Activated naive CD8-positive, alpha-beta T cell treated with anti-CD3 and anti-CD28 coated beads, Interleukin-2, amount 50 U/mL, for 16 hours (primary cell): Measurements from ENCODE around the gene MRPS27.

Experiments
- DNase-seq: peaks from one replicate; pipeline ENCODE4 v3.0.0-alpha.2; 2020; ENCODE audit warnings: low read depth, low spot score

MRPS27 gene

DNA sequence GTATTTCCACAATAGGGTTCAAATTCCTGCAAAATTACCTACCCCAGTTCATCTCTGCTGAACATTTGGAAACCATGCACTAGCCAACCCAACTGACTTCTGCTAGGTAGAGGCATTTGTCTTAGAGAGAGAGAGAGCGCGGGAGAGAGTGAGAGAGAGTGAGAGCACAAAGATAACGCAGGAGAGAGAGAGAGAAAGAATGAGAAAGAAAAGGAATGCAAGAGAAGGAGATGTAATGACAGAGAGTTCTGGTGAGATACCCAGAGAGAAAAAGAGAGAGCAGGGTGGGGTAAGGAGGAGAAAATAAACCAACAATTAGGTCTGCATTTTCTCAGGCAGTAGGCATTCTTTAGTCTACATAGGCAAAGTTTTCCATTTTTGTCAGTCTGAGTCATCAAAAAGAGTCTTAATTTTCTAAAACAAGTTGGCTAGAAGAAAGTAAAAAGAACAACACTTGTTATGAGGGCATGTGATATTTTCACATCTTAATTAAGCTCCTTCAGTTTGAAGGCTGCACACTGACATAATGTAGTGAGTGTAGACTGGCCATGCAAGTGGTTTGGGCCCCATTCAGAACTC, 114.5 kb downstream of the MRPS27 start:
- DNase-seq: no peak

DNA sequence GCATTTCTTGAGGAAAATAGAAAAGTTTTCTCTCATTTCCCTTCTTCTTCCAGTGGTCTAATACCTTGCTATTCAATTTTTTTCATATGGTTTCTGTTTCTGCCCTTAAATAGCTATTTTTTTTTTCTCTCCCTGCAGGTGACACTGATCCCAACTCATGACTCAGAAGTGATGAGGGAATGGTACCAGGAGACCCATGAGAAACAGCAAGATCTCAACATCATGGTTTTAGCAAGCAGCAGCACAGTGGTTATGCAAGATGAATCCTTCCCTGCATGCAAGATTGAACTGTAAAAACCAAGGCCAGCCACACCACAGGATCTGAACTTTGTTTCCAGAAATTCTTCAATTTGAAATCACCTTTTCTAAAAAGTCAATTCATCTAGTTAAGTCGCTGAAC, 115.1 kb downstream of the MRPS27 start:
- DNase-seq: no peak

GRCh38 chr5:72203251-72203845, 116.7 kb downstream of the MRPS27 start:
- DNase-seq: no peak

GRCh38 chr5:72202331-72202825, 117.7 kb downstream of the MRPS27 start:
- no peak for DNase-seq

DNA sequence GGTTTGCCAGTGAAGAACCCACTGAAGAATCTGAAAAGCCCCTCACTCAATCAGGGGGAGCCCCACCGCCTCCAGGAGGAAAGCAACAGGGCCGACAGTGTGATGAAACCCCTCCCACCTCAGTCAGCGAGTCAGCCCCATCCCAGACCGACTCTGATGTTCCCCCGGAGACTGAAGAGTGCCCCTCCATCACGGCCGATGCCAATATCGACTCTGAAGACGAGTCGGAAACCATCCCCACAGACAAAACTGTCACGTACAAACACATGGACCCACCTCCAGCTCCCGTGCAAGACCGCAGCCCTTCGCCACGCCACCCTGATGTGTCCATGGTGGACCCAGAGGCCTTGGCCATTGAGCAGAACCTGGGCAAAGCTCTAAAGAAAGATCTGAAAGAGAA, 120.4 kb downstream of the MRPS27 start:
- no peak for DNase-seq

DNA sequence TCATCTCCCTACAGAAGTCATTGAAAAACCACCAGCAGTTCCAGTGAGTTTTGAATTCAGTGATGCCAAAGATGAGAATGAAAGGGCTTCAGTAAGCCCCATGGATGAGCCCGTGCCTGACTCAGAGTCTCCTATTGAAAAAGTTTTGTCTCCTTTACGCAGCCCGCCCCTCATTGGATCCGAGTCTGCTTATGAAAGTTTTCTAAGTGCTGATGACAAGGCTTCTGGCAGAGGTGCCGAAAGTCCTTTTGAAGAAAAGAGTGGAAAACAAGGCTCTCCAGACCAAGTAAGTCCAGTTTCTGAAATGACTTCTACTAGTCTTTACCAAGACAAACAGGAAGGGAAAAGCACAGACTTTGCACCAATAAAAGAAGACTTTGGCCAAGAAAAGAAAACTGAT, 122.6 kb downstream of the MRPS27 start:
- DNase-seq: no peak

GRCh38 chr5:72195581-72195980, 124.5 kb downstream of the MRPS27 start:
- DNase-seq: no peak

DNA sequence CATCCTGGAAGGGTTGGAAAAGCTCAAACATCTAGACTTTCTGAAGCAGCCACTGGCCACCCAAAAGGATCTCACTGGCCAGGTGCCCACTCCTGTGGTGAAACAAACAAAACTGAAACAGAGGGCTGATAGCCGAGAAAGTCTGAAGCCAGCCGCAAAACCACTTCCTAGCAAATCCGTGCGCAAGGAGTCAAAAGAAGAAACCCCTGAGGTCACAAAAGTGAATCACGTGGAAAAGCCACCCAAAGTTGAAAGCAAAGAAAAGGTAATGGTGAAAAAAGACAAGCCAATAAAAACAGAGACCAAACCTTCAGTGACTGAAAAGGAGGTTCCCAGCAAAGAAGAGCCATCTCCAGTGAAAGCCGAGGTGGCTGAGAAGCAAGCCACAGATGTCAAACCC, 125.2 kb downstream of the MRPS27 start:
- DNase-seq: no peak

- DNase-seq: no peak
Observed at GRCh38 chr5:72191404-72191803, 128.6 kb downstream of the MRPS27 start.

DNA sequence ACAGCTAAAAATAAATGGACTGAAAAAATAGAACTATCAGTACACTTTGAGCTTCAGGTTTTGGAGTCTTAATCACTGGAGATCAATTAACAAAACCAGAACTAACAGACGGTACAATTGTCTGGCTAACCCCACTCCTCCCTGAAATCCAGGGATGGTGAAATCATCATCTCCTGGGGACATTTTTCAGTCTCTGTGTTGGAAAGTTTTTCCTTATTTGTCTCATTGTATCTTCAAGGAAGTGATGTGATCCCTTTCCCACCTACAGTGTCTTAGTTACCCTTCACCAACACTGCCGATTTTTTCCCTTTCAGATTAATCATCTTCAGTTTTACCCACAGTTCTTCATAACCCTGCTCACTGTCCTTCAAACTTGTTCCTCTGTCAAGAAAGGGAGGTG, 130.9 kb downstream of the MRPS27 start:
- no peak for DNase-seq

DNA sequence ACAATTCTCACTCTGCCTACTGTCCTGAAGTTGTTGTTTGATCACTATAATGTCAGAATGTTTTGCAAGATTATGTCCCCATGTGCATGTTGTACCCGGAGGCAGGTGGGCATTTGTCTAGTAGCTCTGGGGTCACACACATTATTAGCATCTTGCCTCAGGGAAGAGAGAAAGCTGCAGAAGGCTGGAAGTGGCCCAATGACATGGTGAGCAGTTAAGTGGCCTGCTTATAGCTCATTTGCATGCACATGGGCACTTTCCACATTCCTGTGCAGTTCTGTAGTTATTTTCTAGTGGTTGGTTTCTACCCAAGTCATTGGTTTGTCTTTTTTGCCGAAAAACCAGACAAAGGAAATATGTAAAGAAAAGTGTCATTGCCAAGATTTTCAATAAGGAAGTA, 131.9 kb downstream of the MRPS27 start:
- no peak for DNase-seq

- DNase-seq: no peak
Observed at GRCh38 chr5:72187388-72188075, 132.5 kb downstream of the MRPS27 start.

DNA sequence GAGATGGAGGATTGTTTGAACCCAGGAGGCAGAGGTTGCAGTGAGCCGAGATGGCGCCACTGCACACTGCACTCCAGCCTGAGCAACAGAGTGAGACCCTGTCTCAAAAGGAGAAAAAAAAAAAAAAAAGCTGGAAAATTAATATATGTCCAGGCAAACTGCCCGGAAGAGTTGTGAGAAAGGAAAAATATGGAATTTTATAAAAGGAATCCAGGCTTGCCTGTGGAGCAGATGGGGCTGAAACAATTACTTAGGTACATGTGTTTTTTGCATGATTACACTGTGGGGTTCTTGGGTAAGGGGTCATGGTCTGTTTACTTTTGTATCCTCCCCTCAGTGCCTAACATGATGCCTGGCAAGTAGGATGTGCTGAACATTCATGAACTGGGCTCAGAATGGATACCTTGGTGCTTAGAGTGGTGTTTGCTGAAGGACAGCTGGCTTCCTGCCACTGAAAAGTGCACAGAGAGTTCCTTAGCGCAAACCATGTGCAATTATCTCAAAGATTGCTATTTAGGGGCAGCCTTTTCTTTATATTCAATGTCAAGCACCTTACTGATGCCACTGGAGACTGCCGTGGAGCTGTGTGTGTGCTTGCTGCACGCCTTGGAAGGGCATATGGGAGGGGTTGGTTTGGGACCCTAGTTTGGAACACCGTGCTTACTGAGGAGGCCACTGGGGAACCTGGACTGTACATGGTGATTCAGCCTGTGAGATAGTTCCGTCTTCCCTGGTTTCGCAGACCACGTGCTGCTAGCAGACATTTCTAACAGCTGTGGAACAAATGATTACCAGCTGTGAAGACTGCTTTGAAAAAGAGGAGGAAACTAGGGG, 134.3 kb downstream of the MRPS27 start:
- DNase-seq: no peak

DNA sequence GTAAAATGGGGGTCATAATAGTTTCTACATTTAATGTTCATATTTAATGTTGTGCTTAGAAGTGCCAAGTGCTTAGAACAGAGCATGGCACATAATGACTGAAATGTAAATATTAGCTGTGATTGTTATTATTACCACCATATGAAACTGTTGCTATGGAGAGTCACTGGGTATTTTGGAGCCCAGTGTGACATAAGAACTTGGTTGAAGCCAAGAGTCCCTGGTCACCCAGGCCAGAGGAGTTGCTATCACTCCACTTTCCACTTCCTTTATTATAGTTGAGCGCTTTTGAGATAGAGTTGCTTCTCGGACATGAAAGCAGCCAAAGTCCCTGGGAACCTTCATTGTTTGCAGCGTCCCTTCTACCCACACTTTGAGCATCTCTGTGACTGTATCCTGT, 135.6 kb downstream of the MRPS27 start:
- no peak for DNase-seq

DNA sequence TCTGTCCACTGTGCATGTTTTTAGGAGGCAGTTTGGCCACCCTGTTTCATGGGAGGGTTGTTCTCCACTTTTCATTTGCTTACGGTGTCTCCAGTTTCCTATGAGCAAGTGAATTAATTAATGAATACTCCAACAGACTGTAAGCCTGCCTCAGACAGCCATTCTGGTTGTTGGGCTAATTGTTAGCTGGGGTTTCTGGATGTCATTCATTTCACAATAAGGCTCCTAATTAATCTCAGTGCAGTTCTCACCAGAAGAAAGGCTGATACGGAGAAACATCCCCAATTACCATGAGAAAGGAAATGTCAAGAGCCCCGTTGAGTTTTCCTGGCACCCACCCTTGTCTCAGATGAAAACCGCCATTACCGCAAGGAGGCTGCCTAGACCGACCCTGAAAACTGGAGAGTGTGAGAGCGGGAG, 136.9 kb downstream of the MRPS27 start:
- no peak for DNase-seq

- DNase-seq: no peak
Observed at GRCh38 chr5:72182686-72183085, 137.4 kb downstream of the MRPS27 start.

DNA sequence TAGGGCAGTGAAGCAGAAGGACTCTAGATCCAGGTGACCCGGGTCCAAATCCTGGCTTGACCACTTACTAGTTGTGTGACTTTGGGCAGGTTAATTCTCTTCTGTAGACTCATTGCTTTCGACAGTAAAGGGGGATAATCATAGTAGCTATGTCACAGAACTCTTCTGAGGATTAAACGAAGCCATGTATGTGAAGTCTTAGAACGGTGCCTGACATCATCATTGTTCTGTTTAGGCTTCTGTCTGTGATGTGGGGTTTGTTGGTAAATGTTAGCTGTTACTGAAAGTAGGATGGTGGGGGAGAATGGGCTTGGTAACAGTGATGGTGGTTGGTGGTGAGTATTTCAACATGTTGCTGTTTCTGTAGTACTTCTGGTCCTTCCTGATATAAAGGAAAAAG, 139.1 kb downstream of the MRPS27 start:
- DNase-seq: no peak

DNA sequence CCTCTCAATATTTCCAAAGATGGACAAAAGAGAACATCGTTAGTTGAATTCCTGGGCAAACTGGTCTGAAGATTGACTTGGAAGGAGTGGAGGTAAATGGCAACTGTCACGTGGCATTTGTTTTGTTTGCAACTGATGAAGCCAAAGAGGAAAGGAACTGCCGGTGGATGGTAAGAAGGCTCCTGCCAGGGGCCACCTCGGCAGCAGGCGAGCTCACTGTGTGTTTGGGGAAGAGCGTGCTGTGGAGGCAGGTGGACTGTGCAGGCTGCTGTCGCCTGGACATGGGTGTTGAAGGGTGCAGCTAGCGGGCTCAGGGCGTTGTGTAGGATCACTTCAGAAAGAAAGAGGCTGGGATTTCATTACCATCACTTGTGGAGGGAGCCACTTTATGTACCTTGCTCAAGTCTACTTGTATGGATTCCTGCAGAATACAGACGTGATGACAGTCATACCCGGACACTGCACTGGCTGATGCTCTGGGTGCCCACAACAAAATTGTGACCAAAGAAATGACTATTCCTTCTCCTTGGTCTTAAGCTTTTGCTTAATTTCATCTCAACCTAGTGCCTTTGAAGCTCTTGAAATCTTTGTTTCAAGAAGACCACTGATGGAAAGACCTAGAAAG, 140.1 kb downstream of the MRPS27 start:
- no peak for DNase-seq

DNA sequence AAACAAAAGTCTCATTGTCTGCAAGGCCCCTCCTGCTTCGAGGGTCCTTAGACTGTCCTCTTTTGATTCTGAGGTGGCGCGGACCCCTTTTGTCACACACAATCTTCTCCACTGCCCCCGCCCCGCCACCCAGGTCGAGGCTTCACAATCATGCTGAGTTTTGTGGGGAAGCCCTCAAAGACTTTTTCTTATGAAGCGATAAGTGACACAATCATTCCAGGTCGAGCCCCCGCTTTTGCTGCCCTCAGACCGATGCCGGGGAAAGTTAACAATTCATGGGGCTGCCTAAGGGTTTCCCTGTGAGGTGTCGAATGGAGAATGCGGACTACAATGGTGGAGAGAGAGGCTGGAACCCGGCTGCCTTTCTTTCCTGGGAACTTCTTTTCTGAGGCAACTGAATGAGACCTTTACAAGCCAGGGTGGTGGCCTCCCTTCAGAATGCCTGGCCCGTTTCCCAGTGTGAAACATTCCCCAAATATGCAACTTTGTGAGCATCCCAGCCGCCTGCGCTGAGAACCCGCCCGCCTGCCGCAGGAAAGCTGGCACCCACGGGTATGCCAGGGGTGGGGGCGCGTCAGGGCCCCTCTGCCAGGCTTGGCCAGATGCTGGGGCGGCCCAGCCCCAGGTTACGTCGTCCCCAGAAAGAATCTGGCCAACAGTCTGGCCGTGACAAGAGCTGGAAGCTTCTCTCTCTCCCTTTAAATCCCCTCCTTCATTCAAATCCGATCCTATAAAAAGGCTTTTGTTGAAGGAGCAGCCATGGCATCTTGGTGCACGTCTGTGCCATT, 140.8 kb downstream of the MRPS27 start:
- no peak for DNase-seq

DNA sequence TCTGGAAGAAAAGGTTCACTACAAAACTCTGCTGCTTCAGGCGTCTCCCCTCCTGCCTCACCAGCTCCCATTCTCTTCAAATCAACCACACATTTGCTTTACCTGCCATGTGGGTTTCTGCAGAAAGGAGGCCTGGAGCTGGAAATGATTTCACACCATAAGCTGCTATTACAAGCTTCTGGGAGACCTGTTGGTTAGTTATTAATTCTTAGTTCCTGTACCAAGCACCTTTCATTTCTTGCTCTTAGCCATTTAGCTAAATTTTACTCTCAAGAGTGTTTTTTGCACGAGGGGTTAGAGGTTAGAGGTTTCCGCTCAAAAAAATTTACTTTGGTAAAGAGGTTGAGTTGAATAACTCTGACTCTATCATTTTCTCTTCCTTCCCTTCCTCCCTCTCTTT, 142.5 kb downstream of the MRPS27 start:
- DNase-seq: no peak

- no peak for DNase-seq
Observed at GRCh38 chr5:72172786-72173185, 147.3 kb downstream of the MRPS27 start.
